Hippocampal formation (tissue), 2 donors: ENCODE measurements around the gene CCDC85B.
"Not testable (repeated sequence)": the region's sequence is repeated elsewhere in the genome, so short reads cannot be mapped to it uniquely, and the experiment has no call there.

Experiments
- DNase-seq, 2 donors: peaks; one replicate each; lab custom pipeline; 2025; lab: John Stamatoyannopoulos, UW

CCDC85B gene

GRCh38 chr11:65887723-65888162 is 2.7 kb upstream of the CCDC85B start:
- no peak for DNase-seq

- DNase-seq, result peak; percentile 97 to 99
Observed at GRCh38 chr11:65888163-65888814, 2.2 kb upstream of the CCDC85B start, which contains the start of gene FIBP. FIBP (minus strand) TSS chr11:65888471; CDS start chr11:65888418, 53 bp downstream.

- DNase-seq, result no peak
Observed at GRCh38 chr11:65891219-65892136, 1.0 kb downstream of the CCDC85B start.

GRCh38 chr11:65892137-65892540 is 1.7 kb downstream of the CCDC85B start:
- DNase-seq, result not testable (repeated sequence)

- DNase-seq, result no peak
Observed at GRCh38 chr11:65892661-65893317, 2.3 kb downstream of the CCDC85B start.

GRCh38 chr11:65894034-65894591 is 3.6 kb downstream of the CCDC85B start:
- DNase-seq, result no peak

- DNase-seq, result no peak
Observed at GRCh38 chr11:65895482-65895981, 5.1 kb downstream of the CCDC85B start.

GRCh38 chr11:65896034-65896999 is 5.8 kb downstream of the CCDC85B start:
- DNase-seq, result no peak

GRCh38 chr11:65897020-65897471 is 6.6 kb downstream of the CCDC85B start:
- no peak for DNase-seq

GRCh38 chr11:65898656-65899355 is 8.3 kb downstream of the CCDC85B start:
- DNase-seq, result no peak

- DNase-seq, result no peak
Observed at GRCh38 chr11:65899356-65900124, 9.1 kb downstream of the CCDC85B start.

GRCh38 chr11:65900125-65900898 is 9.8 kb downstream of the CCDC85B start, which contains the start of gene FOSL1:
FOSL1 (minus strand) TSS chr11:65900388; CDS start chr11:65900339, 49 bp downstream.
- DNase-seq, result peak in 1 of 2 donors; percentile 34

- DNase-seq, result no peak
Observed at GRCh38 chr11:65900899-65901180, 10.4 kb downstream of the CCDC85B start.

- no peak for DNase-seq
Observed at GRCh38 chr11:65903068-65903481, 12.6 kb downstream of the CCDC85B start.

- no peak for DNase-seq
Observed at GRCh38 chr11:65903715-65904114, 13.2 kb downstream of the CCDC85B start.

GRCh38 chr11:65906602-65907001 is 16.1 kb downstream of the CCDC85B start:
- no peak for DNase-seq

- DNase-seq, result no peak
Observed at GRCh38 chr11:65907878-65908277, 17.4 kb downstream of the CCDC85B start.
